GOT3 (cell line): ENCODE data around the gene CMTM8.

Experiments used
- DNase-seq: peaks from one replicate; lab custom pipeline; 2025; ENCODE audit warnings: mixed read lengths; lab: John Stamatoyannopoulos, UW

CMTM8 gene

GRCh38 chr3:32411442-32411841, 173.0 kb downstream of the CMTM8 start:
- no peak for DNase-seq

DNA sequence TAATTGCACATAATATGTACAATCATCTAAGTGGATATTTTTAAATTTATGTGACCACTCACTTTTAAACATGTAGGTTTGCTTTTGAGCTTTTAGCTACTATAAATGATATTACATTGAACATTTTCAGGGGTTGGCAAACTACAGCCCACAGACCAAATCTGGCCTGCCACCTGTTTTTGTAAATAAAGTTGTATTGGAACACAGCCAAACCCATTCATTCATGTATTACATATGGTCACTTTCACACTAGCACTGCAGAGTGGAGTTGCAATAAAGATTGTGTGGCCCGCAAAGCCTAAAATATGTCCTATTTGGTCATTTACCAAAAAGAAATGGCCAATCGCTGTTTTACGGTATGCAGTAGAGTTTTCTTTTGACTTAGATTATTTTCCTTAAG, 174.4 kb downstream of the CMTM8 start:
- DNase-seq = no peak

- no peak for DNase-seq
Measured at GRCh38 chr3:32413845-32414521, 175.5 kb downstream of the CMTM8 start.

- DNase-seq = no peak
Measured at GRCh38 chr3:32414522-32415202, 176.2 kb downstream of the CMTM8 start.

GRCh38 chr3:32419742-32420125, 181.3 kb downstream of the CMTM8 start:
- no peak for DNase-seq
